Activated CD4-positive, alpha-beta memory T cell treated with anti-CD3 and anti-CD28 coated beads for 36 hours (primary cell): ENCODE results near the gene AMOTL1. TPM values are rescaled to one million over a fixed set of nuclear protein-coding genes. Genes with fewer than 3 reads are reported as not detected.
A peak's percentile ranks its signal among the peaks of the same experiment; 100 is the strongest.

ENCODE experiments used
- CTCF ChIA-PET: fragments of 350-600 bp; sonication (Branson Sonifier 250); formaldehyde crosslinking; loops from one replicate; lab custom pipeline; 2021; ENCODE audit warnings: antibody characterized with exemption, inconsistent platforms; lab: Charles Lee
- POLR2A ChIA-PET: fragments of 350-600 bp; sonication (Branson Sonifier 250); formaldehyde crosslinking; loops from one replicate; lab custom pipeline; 2021; ENCODE audit warnings: antibody characterized with exemption; lab: Charles Lee
- DNase-seq: peaks from one replicate; pipeline ENCODE4 v3.0.0-alpha.2; 2020
- H3K27ac Mint-ChIP-seq: one replicate; pipeline ENCODE4 v1.8.0; 2021; ENCODE audit warnings: mixed read lengths
- H3K27me3 Mint-ChIP-seq: one replicate; pipeline ENCODE4 v1.8.0; 2021; ENCODE audit warnings: mixed read lengths
- H3K36me3 Mint-ChIP-seq: one replicate; pipeline ENCODE4 v1.8.0; 2021; ENCODE audit warnings: mixed read lengths
- H3K4me1 Mint-ChIP-seq: one replicate; pipeline ENCODE4 v1.8.0; 2021; ENCODE audit warnings: low read depth, mixed read lengths
- H3K4me3 Mint-ChIP-seq: one replicate; pipeline ENCODE4 v1.8.0; 2021; ENCODE audit warnings: mild to moderate bottlenecking, mixed read lengths
- H3K9me3 Mint-ChIP-seq: one replicate; pipeline ENCODE4 v1.8.0; 2021; ENCODE audit warnings: mixed read lengths
- intact Hi-C: fragments of 100-400 bp; cut with micrococcal nuclease; formaldehyde crosslinking; loops from one replicate; pipeline ENCODE4 v1.15.1; 2023
- total RNA-seq, 2 experiments: library from RNA; stranded (reverse); gene quantifications; one replicate each; pipeline ENCODE4 v1.2.3, GENCODE V29; 2021

Gene AMOTL1
- total RNA-seq, 2 experiments from 2014 or later: 0.24 to 0.31 TPM

GRCh38 chr11:94923004-94923334 is 154.8 kb downstream of the AMOTL1 start:
- intact Hi-C loops: loop anchor here (10.0 kb wide), 1 partner anchor 378 kb away; the partner anchor contains the start of gene FUT4
- DNase-seq: no peak
- ChIA-PET CTCF (no interaction called here), POLR2A (no interaction called here)
- Mint-ChIP-seq H3K4me3 (no peak overlapping the region), H3K4me1 (peaks cover 22% of the 10 kb centered on the region), H3K9me3 (peaks cover 13% of the 10 kb centered on the region), H3K27me3 (no peaks in the 10 kb centered on the region), H3K27ac (no peak overlapping the region), H3K36me3 (peaks cover 11% of the 10 kb centered on the region)

GRCh38 chr11:94924171-94924572 is 156.0 kb downstream of the AMOTL1 start:
- H3K27me3 Mint-ChIP-seq: no peaks in the 10 kb centered on the region
- H3K36me3 Mint-ChIP-seq: peaks cover 9% of the 10 kb centered on the region
- DNase-seq: no peak
- H3K27ac Mint-ChIP-seq: peak overlapping the region; percentile 65
- peaks cover 13% of the 10 kb centered on the region for H3K9me3 Mint-ChIP-seq
- peaks cover 27% of the 10 kb centered on the region for H3K4me1 Mint-ChIP-seq
- intact Hi-C loops: loop anchor here (2.0 to 10.0 kb wide), 2 partner anchors 49 to 379 kb away; partner anchors contain the start of genes CWC15, FUT4 and KDM4D
- CTCF ChIA-PET: no interaction called here
- POLR2A ChIA-PET: no interaction called here
- H3K4me3 Mint-ChIP-seq: no peak overlapping the region

GRCh38 chr11:94924612-94925011 is 156.5 kb downstream of the AMOTL1 start:
- peak overlapping the region; percentile 14 for H3K4me3 Mint-ChIP-seq
- H3K27ac Mint-ChIP-seq: peak overlapping the region; percentile 65
- peaks cover 13% of the 10 kb centered on the region for H3K9me3 Mint-ChIP-seq
- CTCF ChIA-PET: no interaction called here
- peak; percentile 20 for DNase-seq
- peaks cover 27% of the 10 kb centered on the region for H3K4me1 Mint-ChIP-seq
- intact Hi-C loops: loop anchor here (2.0 to 10.0 kb wide), 2 partner anchors 48 to 380 kb away; partner anchors contain the start of genes CWC15, FUT4 and KDM4D
- POLR2A ChIA-PET: no interaction called here
- peaks cover 9% of the 10 kb centered on the region for H3K36me3 Mint-ChIP-seq
- H3K27me3 Mint-ChIP-seq: no peaks in the 10 kb centered on the region

- Mint-ChIP-seq H3K36me3 (peaks cover 9% of the 10 kb centered on the region), H3K27me3 (no peaks in the 10 kb centered on the region), H3K4me1 (peaks cover 27% of the 10 kb centered on the region), H3K27ac (peak overlapping the region; percentile 13), H3K4me3 (no peak overlapping the region), H3K9me3 (peaks cover 13% of the 10 kb centered on the region)
- no peak for DNase-seq
- ChIA-PET POLR2A (no interaction called here), CTCF (interaction anchor here (1.9 kb wide), 1 partner anchor 28 kb away, joined by 4 read pairs; no protein-coding TSS in a partner anchor)
- intact Hi-C loops: loop anchor here (2.0 to 10.0 kb wide), 2 partner anchors 47 to 381 kb away; partner anchors contain the start of genes CWC15, FUT4 and KDM4D
Observed at GRCh38 chr11:94925422-94926270, 157.5 kb downstream of the AMOTL1 start.

GRCh38 chr11:94926271-94926625 is 158.1 kb downstream of the AMOTL1 start:
- POLR2A ChIA-PET: no interaction called here

More at GRCh38 chr11:94926271-94926625, 158.1 kb downstream of the AMOTL1 start:
- intact Hi-C loops: loop anchor here (10.0 kb wide), 1 partner anchor 381 kb away; the partner anchor contains the start of gene FUT4
- Mint-ChIP-seq H3K4me3 (no peak overlapping the region), H3K27ac (peak overlapping the region; percentile 13), H3K27me3 (no peaks in the 10 kb centered on the region), H3K4me1 (peaks cover 27% of the 10 kb centered on the region), H3K9me3 (peaks cover 13% of the 10 kb centered on the region), H3K36me3 (peaks cover 9% of the 10 kb centered on the region)
- CTCF ChIA-PET: interaction anchor here (1.9 kb wide), 1 partner anchor 28 kb away, joined by 4 read pairs; no protein-coding TSS in a partner anchor
- DNase-seq: no peak

Other genes with a start within 250 kb of the AMOTL1 start
- 1 to 10 TPM; 3.6 to 3.9 TPM for gene FUT4, start 224.4 kb upstream of the AMOTL1 start, total RNA-seq
- gene PIWIL4, start 201.0 kb upstream of the AMOTL1 start, total RNA-seq: under 1 TPM; 0.29 to 0.90 TPM
- gene CWC15, start 205.2 kb downstream of the AMOTL1 start, total RNA-seq: 10 to 100 TPM; 65.9 to 67.1 TPM
- 1 to 10 TPM; 1.4 to 1.6 TPM for gene KDM4D, start 205.4 kb downstream of the AMOTL1 start, total RNA-seq